Breast epithelium (tissue), 4 donors: ENCODE measurements around the gene CMTM8. TPM values are rescaled to one million over a fixed set of nuclear protein-coding genes. Genes with fewer than 3 reads are reported as not detected.

Experiments used
- DNase-seq, 2 donors: peaks; one replicate each; pipeline ENCODE4 v3.0.0-alpha.2; 2019; ENCODE audit warnings: low spot score in 2 of 2
- H3K27ac ChIP-seq, 2 donors: fragments of 200-600 bp; sonication (generic) in 1 of 2; one replicate each; pipeline ENCODE4 v1.5.1; 2016 to 2019; ENCODE audit warnings: mild to moderate bottlenecking in 1 of 2
- H3K27me3 ChIP-seq, 2 donors: fragments of 200-600 bp; sonication (generic) in 1 of 2; one replicate each; pipeline versions ENCODE4 v1.5.1 to v1.6.0; 2017 to 2019; ENCODE audit warnings: control low read depth in 1 of 2, mild to moderate bottlenecking in 1 of 2
- H3K36me3 ChIP-seq: fragments of 200-600 bp; one replicate; pipeline ENCODE4 v1.5.1; 2019
- H3K4me1 ChIP-seq, 2 donors: fragments of 200-600 bp; sonication (generic); one replicate each; pipeline ENCODE4 v1.5.1; 2016 to 2019; ENCODE audit warnings: control low read depth in 1 of 2
- H3K4me3 ChIP-seq, 3 donors: fragments of 200-600 bp; sonication (generic); 1 replicate in 2 of 3; 2 replicates in 1 of 3; pipeline ENCODE4 v1.5.1; 2016 to 2019; ENCODE audit warnings: mild to moderate bottlenecking in 3 of 3, moderate library complexity in 2 of 3
- H3K9me3 ChIP-seq, 2 donors: fragments of 200-600 bp; sonication (generic) in 1 of 2; one replicate each; pipeline ENCODE4 v1.5.1; 2016 to 2019; ENCODE audit warnings: control low read depth in 1 of 2
- POLR2A ChIP-seq: fragments of 450-650 bp; IDR thresholded peaks from one replicate; pipeline ENCODE4 v1.6.1; 2016; ENCODE audit warnings: antibody characterized with exemption, mild to moderate bottlenecking, moderate library complexity
- POLR2AphosphoS5 ChIP-seq, 3 donors: sonication (generic); formaldehyde crosslinking; IDR thresholded peaks; one replicate each; pipeline ENCODE4 v1.6.1; 2017; ENCODE audit warnings: antibody characterized with exemption in 3 of 3
- intact Hi-C: fragments of 100-400 bp; cut with DNase I; formaldehyde crosslinking; loops from one replicate; pipeline ENCODE4 v1.15.1; 2023; ENCODE audit warnings: low total_unique reads
- total RNA-seq, 3 donors: library from RNA; depleted of rRNA; stranded (reverse); fragments of >200 nt; gene quantifications; one replicate each; pipeline ENCODE4 v1.1.0, GENCODE V29; 2016
- TF ChIP-seq, protein P1 (sequence below), 3 donors: fragments of 450-650 bp; IDR thresholded peaks; one replicate each; pipeline ENCODE4 v1.5.1; 2016 to 2017; ENCODE audit warnings: antibody characterized with exemption in 3 of 3, mild to moderate bottlenecking in 3 of 3, moderate library complexity in 3 of 3

Gene CMTM8
- total RNA-seq, 3 donors from 2014 or later: 4.2 to 24.7 (median 19.3) TPM

DNA sequence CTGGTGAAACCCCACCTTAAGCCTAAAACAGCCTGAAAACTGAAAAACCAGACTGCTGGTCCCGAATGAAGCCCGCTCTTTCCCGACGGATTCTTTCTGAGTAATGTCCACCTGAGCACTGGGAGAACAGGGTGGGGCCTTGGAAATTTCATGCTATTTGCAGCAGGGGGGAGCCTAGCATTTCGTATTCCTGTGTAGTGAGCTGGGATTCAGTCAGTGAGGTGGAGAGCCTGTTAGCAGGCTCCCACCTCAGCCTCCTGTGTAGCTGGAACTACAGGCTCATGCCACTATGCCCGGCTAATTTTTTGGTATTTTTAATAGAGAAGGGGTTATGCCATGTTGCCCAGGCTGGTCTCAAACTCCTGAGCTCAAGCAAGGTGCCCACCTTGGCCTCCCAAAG is 74.7 kb downstream of the CMTM8 start:
- Histone ChIP-seq H3K9me3 (no peaks in the 10 kb centered on the region), H3K4me1 (peaks cover 0 to 6% of the 10 kb centered on the region in 2 donors), H3K27me3 (no peaks in the 10 kb centered on the region), H3K4me3 (no peak overlapping the region), H3K27ac (no peak overlapping the region), H3K36me3 (no peaks in the 10 kb centered on the region)
- TF ChIP-seq, protein P1, sequence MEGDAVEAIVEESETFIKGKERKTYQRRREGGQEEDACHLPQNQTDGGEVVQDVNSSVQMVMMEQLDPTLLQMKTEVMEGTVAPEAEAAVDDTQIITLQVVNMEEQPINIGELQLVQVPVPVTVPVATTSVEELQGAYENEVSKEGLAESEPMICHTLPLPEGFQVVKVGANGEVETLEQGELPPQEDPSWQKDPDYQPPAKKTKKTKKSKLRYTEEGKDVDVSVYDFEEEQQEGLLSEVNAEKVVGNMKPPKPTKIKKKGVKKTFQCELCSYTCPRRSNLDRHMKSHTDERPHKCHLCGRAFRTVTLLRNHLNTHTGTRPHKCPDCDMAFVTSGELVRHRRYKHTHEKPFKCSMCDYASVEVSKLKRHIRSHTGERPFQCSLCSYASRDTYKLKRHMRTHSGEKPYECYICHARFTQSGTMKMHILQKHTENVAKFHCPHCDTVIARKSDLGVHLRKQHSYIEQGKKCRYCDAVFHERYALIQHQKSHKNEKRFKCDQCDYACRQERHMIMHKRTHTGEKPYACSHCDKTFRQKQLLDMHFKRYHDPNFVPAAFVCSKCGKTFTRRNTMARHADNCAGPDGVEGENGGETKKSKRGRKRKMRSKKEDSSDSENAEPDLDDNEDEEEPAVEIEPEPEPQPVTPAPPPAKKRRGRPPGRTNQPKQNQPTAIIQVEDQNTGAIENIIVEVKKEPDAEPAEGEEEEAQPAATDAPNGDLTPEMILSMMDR (IDR thresholded peaks at IDR 0.05): no peak
- no peak for TF ChIP-seq POLR2A
- TF ChIP-seq POLR2AphosphoS5 (IDR thresholded peaks at IDR 0.05): no peak
- intact Hi-C loops: no loop called here
- DNase-seq: no peak

DNA sequence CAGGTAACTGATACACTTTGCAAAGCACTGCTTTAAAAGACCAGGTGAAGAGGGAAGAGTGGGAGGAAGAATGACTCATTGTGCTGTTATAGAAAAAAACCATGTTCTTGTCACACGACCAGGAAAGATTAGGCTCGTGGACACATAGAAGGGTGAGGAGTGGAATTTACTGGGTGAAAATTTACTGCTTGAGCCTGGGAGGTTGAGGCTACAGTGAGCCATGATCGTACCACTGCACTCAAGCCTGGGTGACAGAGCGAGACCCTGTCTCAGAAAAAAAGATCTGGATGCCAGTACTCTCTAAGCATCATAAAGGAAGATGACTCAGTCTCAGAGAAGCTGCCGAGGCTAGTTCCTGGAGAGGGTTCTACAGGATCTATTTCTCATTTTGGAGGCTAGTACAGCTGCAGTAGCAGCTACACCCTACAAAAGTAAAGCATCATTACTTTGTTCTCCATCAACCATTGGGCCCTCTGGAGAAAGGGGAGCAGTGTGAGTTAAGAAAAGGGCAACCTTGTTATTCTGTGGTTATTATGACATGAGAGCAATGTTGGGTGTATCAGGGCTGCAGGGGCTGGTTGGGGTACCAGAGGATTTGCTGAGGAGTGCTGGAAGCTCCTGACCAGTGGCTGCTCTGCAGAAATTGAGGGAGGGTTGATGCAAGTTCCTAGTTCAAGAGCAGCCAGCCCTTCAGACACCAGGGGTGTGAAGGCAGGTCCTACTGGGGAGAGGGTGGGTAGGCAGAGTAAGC is 75.4 kb downstream of the CMTM8 start:
- peak overlapping the region in 1 of 2 donors; percentile 36 for H3K27ac ChIP-seq

DNA sequence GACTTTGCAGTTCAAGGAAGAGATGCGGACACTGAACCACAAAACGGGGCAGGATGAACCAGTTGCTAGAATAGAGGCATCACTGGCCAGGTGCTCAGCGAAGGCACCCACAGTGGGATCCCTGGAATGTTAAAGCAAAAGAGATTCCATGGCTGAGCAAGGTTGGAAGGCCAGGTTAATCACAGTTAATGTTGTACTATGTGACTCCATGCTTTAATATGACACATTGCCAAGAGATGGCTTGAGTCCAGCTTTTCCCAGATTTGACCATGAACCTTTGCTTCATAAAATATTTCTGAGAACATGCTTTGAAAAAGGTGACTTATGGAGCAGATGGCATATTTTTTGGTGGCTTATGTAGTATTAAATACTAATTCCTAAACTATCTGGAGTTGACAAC is 77.0 kb downstream of the CMTM8 start:
- DNase-seq: no peak
- TF ChIP-seq POLR2AphosphoS5 (IDR thresholded peaks at IDR 0.05) (no peak), POLR2A (no peak)
- TF ChIP-seq, protein P1 (IDR thresholded peaks at IDR 0.05): no peak
- intact Hi-C loops: no loop called here

More for the DNA sequence above, 75.4 kb downstream of the CMTM8 start:
- intact Hi-C loops: no loop called here
- no peaks in the 10 kb centered on the region for H3K9me3 ChIP-seq
- no peak overlapping the region for H3K4me3 ChIP-seq
- peaks cover 0 to 6% of the 10 kb centered on the region in 2 donors for H3K4me1 ChIP-seq
- no peaks in the 10 kb centered on the region for H3K36me3 ChIP-seq
- no peak for DNase-seq
- no peaks in the 10 kb centered on the region for H3K27me3 ChIP-seq
- TF ChIP-seq, protein P1 (IDR thresholded peaks at IDR 0.05): no peak
- no peak for TF ChIP-seq POLR2A
- TF ChIP-seq POLR2AphosphoS5 (IDR thresholded peaks at IDR 0.05): no peak

DNA sequence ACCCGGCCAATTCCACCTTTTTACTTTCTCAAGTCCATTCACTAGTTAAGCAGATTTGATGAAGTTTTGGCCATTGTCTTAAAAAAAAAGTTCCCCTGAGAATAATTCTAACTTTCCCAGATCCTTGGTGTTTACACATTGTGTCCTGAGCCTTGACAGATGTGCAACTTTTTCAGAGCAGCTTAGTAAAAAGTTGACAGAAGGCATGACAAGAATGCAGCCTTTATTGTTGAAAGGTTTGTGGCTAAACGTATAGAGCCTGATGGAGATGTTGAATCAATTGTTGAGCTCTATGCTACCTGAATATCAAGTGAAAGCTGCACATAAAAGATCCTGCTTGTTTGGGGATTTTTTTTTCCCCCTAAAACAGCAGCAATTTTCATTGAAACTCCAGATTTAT is 77.8 kb downstream of the CMTM8 start:
- Histone ChIP-seq H3K27ac (no peak overlapping the region), H3K9me3 (no peaks in the 10 kb centered on the region), H3K4me3 (no peak overlapping the region), H3K4me1 (peaks cover 0 to 6% of the 10 kb centered on the region in 2 donors), H3K36me3 (no peaks in the 10 kb centered on the region), H3K27me3 (no peaks in the 10 kb centered on the region)
- no peak for DNase-seq
- intact Hi-C loops: no loop called here
- TF ChIP-seq POLR2AphosphoS5 (IDR thresholded peaks at IDR 0.05) (no peak), POLR2A (no peak)
- TF ChIP-seq, protein P1 (IDR thresholded peaks at IDR 0.05): no peak

More for the DNA sequence above, 77.0 kb downstream of the CMTM8 start:
- Histone ChIP-seq H3K9me3 (no peaks in the 10 kb centered on the region), H3K27ac (no peak overlapping the region), H3K4me1 (peaks cover 0 to 6% of the 10 kb centered on the region in 2 donors), H3K36me3 (no peaks in the 10 kb centered on the region), H3K4me3 (no peak overlapping the region), H3K27me3 (no peaks in the 10 kb centered on the region)

DNA sequence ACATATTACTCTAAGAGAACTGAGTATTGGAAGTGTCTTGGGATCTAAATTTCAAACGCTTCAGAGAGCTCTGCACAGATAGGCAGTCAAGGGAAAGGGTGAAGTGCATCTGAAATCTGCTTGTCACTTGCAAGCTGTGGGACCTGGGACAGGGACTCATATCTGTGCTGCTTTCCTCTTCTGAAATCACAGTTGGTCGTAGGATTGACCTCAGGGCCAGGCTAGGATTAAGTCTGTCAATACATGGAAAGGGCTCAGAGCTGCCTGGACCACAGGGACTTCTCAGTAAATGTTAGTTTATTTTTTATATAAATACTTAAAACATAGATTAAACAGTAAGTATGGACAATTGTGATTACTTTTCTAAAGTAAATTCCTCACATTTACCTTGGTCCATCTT is 78.5 kb downstream of the CMTM8 start:
- Histone ChIP-seq H3K27ac (no peak overlapping the region), H3K9me3 (no peaks in the 10 kb centered on the region), H3K4me1 (peaks cover 0 to 6% of the 10 kb centered on the region in 2 donors), H3K4me3 (no peak overlapping the region), H3K27me3 (no peaks in the 10 kb centered on the region), H3K36me3 (no peaks in the 10 kb centered on the region)
- DNase-seq: no peak
- intact Hi-C loops: no loop called here
- no peak for TF ChIP-seq POLR2AphosphoS5 (IDR thresholded peaks at IDR 0.05)
- no peak for TF ChIP-seq POLR2A
- TF ChIP-seq, protein P1 (IDR thresholded peaks at IDR 0.05): no peak
